PC-3 (cell line): ENCODE measurements around the gene PAK3. TPM values are rescaled to one million over a fixed set of nuclear protein-coding genes. Genes with fewer than 3 reads are reported as not detected.

Experiments
- ATAC-seq: fragments of 200-7000 bp; cut with Tn5 transposase; 2 replicates; pipeline ENCODE4 v1.9.1; 2020; ENCODE audit warnings: mild to moderate bottlenecking, moderate library complexity
- BruUV-seq: library from RNA; stranded (reverse); fragments of 400-500 nt; replicated peaks from 2 replicates; lab custom pipeline; 2021; lab: Mats Ljungman, UMichigan
- CTCF ChIA-PET: fragments of 300-600 bp; sonication (Branson Sonifier 250); formaldehyde crosslinking; loops from one replicate; lab custom pipeline; 2022; ENCODE audit warnings: antibody characterized with exemption; lab: Charles Lee
- POLR2A ChIA-PET: fragments of 300-600 bp; sonication (Branson Sonifier 250); formaldehyde crosslinking; loops from one replicate; lab custom pipeline; 2022; ENCODE audit warnings: antibody characterized with exemption; ENCODE audit not compliant: unreplicated experiment; lab: Charles Lee
- DNase-seq: peaks from one replicate; pipeline ENCODE4 v3.0.0-alpha.2; 2015
- H2AFZ ChIP-seq: fragments of 300-600 bp; sonication (generic); 2 replicates; pipeline ENCODE4 v1.6.0; 2016; ENCODE audit warnings: antibody characterized with exemption, low read length
- H3F3A ChIP-seq: fragments of 300-600 bp; sonication (generic); one replicate; pipeline ENCODE4 v1.6.0; 2017; ENCODE audit warnings: antibody characterized with exemption, low read length, control low read depth, mild to moderate bottlenecking; ENCODE audit not compliant: unreplicated experiment
- H3K27ac ChIP-seq: fragments of 300-600 bp; sonication (generic); 2 replicates; pipeline ENCODE4 v1.5.1; 2016; ENCODE audit warnings: mild to moderate bottlenecking, low read length
- H3K27me3 ChIP-seq: fragments of 300-600 bp; sonication (generic); 2 replicates; pipeline ENCODE4 v1.6.1; 2016; ENCODE audit warnings: low read length, mixed read lengths
- H3K36me3 ChIP-seq: fragments of 300-600 bp; sonication (generic); 2 replicates; pipeline ENCODE4 v1.6.1; 2016; ENCODE audit warnings: low read depth, mixed run types, low read length, mixed read lengths
- H3K4me1 ChIP-seq: fragments of 300-600 bp; sonication (generic); 2 replicates; pipeline ENCODE4 v1.5.1; 2016; ENCODE audit warnings: low read length; ENCODE audit not compliant: insufficient read depth
- H3K4me2 ChIP-seq: fragments of 300-600 bp; sonication (generic); 2 replicates; pipeline ENCODE4 v1.6.0; 2016; ENCODE audit warnings: low read length
- H3K4me3 ChIP-seq: fragments of 300-600 bp; sonication (generic); 2 replicates; pipeline ENCODE4 v1.5.1; 2016; ENCODE audit warnings: mild to moderate bottlenecking, low read length, mixed read lengths
- H3K79me2 ChIP-seq: fragments of 300-600 bp; sonication (generic); 2 replicates; pipeline ENCODE4 v1.6.1; 2017; ENCODE audit warnings: low read length, mixed read lengths
- H3K9ac ChIP-seq: fragments of 300-600 bp; sonication (generic); 2 replicates; pipeline ENCODE4 v1.6.0; 2016; ENCODE audit warnings: mild to moderate bottlenecking, low read length
- H3K9me2 ChIP-seq: fragments of 300-600 bp; sonication (generic); replicated peaks from 2 replicates; pipeline ENCODE4 v1.6.1; 2016; ENCODE audit warnings: mixed run types, low read length, mixed read lengths
- H3K9me3 ChIP-seq: fragments of 300-600 bp; sonication (generic); 2 replicates; pipeline ENCODE4 v1.6.1; 2016; ENCODE audit warnings: low read length, mixed read lengths
- H4K20me1 ChIP-seq: fragments of 300-600 bp; sonication (generic); 2 replicates; pipeline ENCODE4 v1.6.1; 2016; ENCODE audit warnings: low read length, mixed read lengths
- CTCF ChIP-seq: fragments of 300-600 bp; sonication (generic); conservative IDR thresholded peaks from 2 replicates; pipeline ENCODE4 v1.5.1; 2017; ENCODE audit warnings: antibody characterized with exemption, low read depth, mild to moderate bottlenecking, low read length
- EZH2 ChIP-seq: fragments of 300-600 bp; sonication (generic); IDR thresholded peaks from one replicate; pipeline ENCODE4 v1.6.1; 2017; ENCODE audit warnings: antibody characterized with exemption, mild to moderate bottlenecking, low read length; ENCODE audit not compliant: unreplicated experiment
- EZH2phosphoT487 ChIP-seq: fragments of 300-600 bp; sonication (generic); IDR thresholded peaks from 2 replicates; pipeline ENCODE4 v1.6.1; 2018; ENCODE audit warnings: mild to moderate bottlenecking, antibody characterized with exemption, low read length, borderline replicate concordance
- intact Hi-C: fragments of 100-400 bp; cut with micrococcal nuclease; formaldehyde crosslinking; loops from 2 replicates; pipeline ENCODE4 v1.9.0; 2023
- total RNA-seq: library from RNA; depleted of rRNA; stranded (reverse); fragments of >200 nt; gene quantifications from 2 replicates; pipeline ENCODE4 v1.2.3, GENCODE V29; 2014

PAK3 gene
- total RNA-seq, 1 experiment from 2014 or later, result 2.0 TPM

- Histone ChIP-seq H3K79me2 (no peaks in the 10 kb centered on the region), H3K4me3 (no peak overlapping the region), H2AFZ (no peak overlapping the region), H3K4me1 (no peaks in the 10 kb centered on the region), H3K27me3 (no peaks in the 10 kb centered on the region), H3K9ac (no peak overlapping the region), H3K9me3 (no peaks in the 10 kb centered on the region), H3F3A (no peaks in the 10 kb centered on the region), H3K4me2 (no peak overlapping the region), H3K9me2 (no peaks in the 10 kb centered on the region), H3K27ac (no peak overlapping the region), H3K36me3 (no peaks in the 10 kb centered on the region), H4K20me1 (no peaks in the 10 kb centered on the region)
- TF ChIP-seq CTCF (no peak), EZH2phosphoT487 (no peak), EZH2 (no peak)
- ChIA-PET CTCF (no interaction called here), POLR2A (no interaction called here)
- BruUV-seq, result no TSS peak
- ATAC-seq (no peak), DNase-seq (no peak)
- intact Hi-C loops, result no loop called here
These were observed 163.6 kb downstream of the PAK3 start for GRCh38 chrX:111259559-111259958.

- H3K9me2 ChIP-seq, result no peaks in the 10 kb centered on the region
- ChIA-PET POLR2A (no interaction called here), CTCF (no interaction called here)
- TF ChIP-seq EZH2phosphoT487, result no peak
- no peak for TF ChIP-seq EZH2
- no peak for TF ChIP-seq CTCF
- H3K79me2 ChIP-seq, result no peaks in the 10 kb centered on the region
- H3K36me3 ChIP-seq, result no peaks in the 10 kb centered on the region
- no peaks in the 10 kb centered on the region for H3K4me1 ChIP-seq
- H3F3A ChIP-seq, result no peaks in the 10 kb centered on the region
- H3K4me2 ChIP-seq, result no peak overlapping the region
- BruUV-seq, result no TSS peak
- H3K9me3 ChIP-seq, result no peaks in the 10 kb centered on the region
- H3K9ac ChIP-seq, result no peak overlapping the region
- H3K27ac ChIP-seq, result no peak overlapping the region
- H2AFZ ChIP-seq, result no peak overlapping the region
- ATAC-seq, result no peak
- no peaks in the 10 kb centered on the region for H4K20me1 ChIP-seq
- H3K4me3 ChIP-seq, result no peak overlapping the region
- DNase-seq, result no peak
- intact Hi-C loops, result no loop called here
- H3K27me3 ChIP-seq, result peaks cover 3% of the 10 kb centered on the region; the same call in 1 of the 2 replicates
These were observed 164.5 kb downstream of the PAK3 start for GRCh38 chrX:111260451-111260850.

- DNase-seq (no peak), ATAC-seq (no peak)
- no peak overlapping the region for H3K4me2 ChIP-seq
- no peaks in the 10 kb centered on the region for H3K9me2 ChIP-seq
- no peak overlapping the region for H3K9ac ChIP-seq
- POLR2A ChIA-PET, result no interaction called here
- no peaks in the 10 kb centered on the region for H3K36me3 ChIP-seq
- no peak overlapping the region for H3K4me3 ChIP-seq
- no peak for TF ChIP-seq EZH2phosphoT487
- TF ChIP-seq EZH2, result no peak
- TF ChIP-seq CTCF, result no peak
- CTCF ChIA-PET, result no interaction called here
- peaks cover 17% of the 10 kb centered on the region for H3K27me3 ChIP-seq
- no peaks in the 10 kb centered on the region for H3K79me2 ChIP-seq
- H4K20me1 ChIP-seq, result no peaks in the 10 kb centered on the region
- BruUV-seq, result no TSS peak
- H3K27ac ChIP-seq, result no peak overlapping the region
- no peaks in the 10 kb centered on the region for H3F3A ChIP-seq
- no peaks in the 10 kb centered on the region for H3K4me1 ChIP-seq
- intact Hi-C loops, result no loop called here
- no peak overlapping the region for H2AFZ ChIP-seq
- no peaks in the 10 kb centered on the region for H3K9me3 ChIP-seq
These were observed 166.1 kb downstream of the PAK3 start for GRCh38 chrX:111262086-111262485.
